HL-60/S4 treated with retinoic acid at 250 ng/mL for 4 days and 3 days (cell line): ENCODE measurements around the gene PARD3B.

ENCODE experiments used
- in situ Hi-C: fragments of 300-500 bp; cut with MboI; formaldehyde crosslinking; loops from 2 replicates; pipeline ENCODE4 v1.7.0; 2022; ENCODE audit warnings: low sequenced_read_pairs

PARD3B gene

DNA sequence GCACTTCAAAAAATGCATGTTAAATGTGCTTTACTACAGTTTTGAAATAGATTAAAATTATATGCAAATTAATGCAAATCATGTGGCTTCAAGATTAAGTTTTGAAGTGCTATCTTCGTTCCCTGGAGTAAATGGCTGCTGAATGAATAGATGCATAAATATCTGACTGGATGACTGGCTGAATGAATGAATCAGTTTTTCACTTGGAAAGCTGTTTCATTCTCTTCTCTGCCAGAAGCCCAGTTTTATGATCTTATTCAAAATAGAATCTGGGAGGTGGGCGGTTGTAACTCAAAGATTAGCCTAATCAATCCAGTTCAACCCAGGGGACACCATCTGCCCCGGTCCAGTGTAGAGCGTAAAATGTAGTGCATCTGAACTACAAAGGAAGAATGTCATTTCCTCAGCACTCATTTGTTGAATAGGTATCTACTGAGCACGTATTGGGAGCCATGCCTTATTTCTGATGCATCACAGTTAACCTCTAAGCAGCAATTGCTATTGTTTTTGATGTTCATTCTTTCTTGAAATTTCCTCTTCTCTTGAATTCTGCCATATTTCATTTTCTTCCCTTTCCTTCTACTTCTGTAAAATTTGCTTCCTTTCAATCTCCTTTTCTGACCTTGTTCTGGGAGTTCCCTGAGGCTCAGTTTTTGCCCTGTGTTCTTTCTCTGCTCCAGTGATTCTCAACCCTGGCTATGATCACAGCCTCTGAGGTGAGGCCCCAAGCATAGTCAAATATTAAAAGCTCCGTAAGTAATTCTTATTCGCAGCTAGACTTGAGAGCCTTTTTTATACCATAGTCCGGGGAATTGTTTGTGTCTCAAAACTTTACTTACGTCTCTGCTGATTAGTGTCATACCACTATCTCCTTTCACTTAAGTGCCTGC, 282.7 kb downstream of the PARD3B start:
- in situ Hi-C loops = no loop called here

GRCh38 chr2:204834716-204835384, 289.6 kb downstream of the PARD3B start:
- in situ Hi-C loops = no loop called here

- in situ Hi-C loops = no loop called here
Measured at GRCh38 chr2:204835786-204836185, 290.5 kb downstream of the PARD3B start.

- in situ Hi-C loops = no loop called here
Measured at GRCh38 chr2:204840504-204840903, 295.2 kb downstream of the PARD3B start.

DNA sequence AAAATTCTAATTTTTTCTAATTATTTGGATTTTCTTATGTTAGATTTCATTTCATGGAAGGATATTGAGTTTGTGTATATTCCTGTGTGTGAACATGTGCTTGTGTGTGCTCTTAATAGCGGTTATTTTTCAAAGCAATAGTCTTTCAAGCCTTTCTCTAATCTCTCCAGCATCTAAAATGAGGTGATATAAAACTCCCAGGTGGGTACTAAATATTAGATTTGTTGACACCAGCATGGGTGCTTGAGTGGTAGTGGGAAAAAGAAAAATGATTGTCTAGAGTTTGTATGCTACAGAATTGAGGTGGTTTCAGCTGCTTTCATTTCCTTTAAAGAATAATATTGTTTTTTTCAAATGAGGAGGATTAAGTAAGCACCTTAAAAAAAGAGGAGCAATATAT, 296.8 kb downstream of the PARD3B start:
- in situ Hi-C loops = no loop called here

- in situ Hi-C loops = no loop called here
Measured at GRCh38 chr2:204842661-204843485, 297.6 kb downstream of the PARD3B start.

GRCh38 chr2:204846471-204846870, 301.2 kb downstream of the PARD3B start:
- in situ Hi-C loops = no loop called here

- in situ Hi-C loops = no loop called here
Measured at GRCh38 chr2:204849892-204850291, 304.6 kb downstream of the PARD3B start.

DNA sequence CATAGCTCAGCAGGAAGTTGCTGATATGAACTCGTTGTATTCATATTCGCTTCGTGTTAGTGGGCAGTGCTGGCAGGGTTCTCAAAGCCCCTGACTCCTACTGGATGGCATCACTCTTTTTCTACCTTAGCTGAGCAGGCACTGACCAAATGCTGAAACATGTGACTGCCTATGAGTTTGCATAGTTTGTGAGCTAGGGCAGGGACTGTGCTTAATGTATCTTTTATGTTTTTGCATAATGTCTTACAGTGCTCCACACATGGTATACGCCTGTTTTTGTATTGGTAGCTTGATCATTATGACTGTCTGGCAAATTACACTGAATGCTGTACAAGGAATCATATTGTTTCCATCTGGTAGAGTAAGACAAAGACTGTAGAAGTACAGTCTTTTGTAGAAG, 305.3 kb downstream of the PARD3B start:
- in situ Hi-C loops = no loop called here

DNA sequence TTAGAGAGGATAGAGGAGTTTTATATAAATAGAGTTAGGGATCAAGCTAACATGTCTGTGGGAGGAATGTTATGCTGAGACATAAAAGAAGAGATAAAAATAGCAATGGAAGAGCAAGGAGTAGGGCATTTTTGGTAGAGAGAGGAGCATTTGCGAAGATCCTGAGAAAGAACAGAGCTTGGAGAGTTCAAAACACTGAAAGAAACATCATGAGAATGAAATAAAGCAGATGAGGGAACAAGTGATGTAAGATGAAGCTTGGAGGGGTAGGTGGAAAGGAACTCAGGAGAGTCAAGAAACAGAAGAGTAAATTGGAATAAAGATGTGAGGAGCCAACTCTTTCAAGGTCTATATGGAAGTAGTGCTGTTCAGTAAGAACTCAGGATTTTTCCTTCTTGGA, 308.6 kb downstream of the PARD3B start:
- in situ Hi-C loops = no loop called here

- in situ Hi-C loops = no loop called here
Measured at GRCh38 chr2:204860274-204860673, 315.0 kb downstream of the PARD3B start.

- in situ Hi-C loops = no loop called here
Measured at GRCh38 chr2:204862809-204863208, 317.5 kb downstream of the PARD3B start.

DNA sequence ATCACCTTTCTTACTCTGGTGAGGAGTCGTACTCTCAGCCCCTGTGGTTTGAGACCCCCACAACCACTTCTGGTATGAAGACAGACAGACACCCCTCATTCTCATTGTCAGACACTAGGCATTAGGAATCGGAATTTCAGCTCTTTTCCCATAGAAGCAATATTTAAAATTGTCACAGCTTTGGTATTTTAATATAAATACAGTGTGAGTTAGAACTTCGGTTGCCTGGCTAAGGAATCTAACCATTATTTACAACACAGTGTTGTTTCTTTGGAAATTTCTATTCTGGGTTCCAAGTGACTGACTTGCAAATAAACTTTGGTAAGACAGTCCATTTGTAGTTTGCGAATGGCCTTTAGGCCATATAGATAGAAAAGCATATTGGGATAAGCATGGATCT, 318.1 kb downstream of the PARD3B start:
- in situ Hi-C loops = no loop called here

GRCh38 chr2:204869132-204869823, 324.0 kb downstream of the PARD3B start:
- in situ Hi-C loops = no loop called here

DNA sequence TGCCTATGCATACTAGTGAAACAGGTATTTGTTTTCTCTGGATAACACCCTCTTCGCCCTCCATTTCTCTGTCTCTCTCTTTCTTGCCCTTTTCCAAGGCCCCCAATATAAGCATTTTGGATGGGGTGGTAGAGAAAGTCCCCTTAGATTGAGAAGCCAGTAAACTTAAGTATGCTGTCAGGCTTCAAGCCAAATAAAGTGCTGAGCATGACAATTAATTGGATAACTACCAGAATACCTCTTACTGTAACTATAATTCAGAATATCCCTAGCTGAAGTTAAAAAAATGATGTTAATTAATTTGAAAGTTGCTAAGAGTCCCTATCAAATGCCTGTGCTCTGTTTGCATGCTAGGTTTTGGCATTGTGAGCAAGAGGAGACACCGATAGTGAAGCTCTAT, 324.8 kb downstream of the PARD3B start:
- in situ Hi-C loops = no loop called here

- in situ Hi-C loops = no loop called here
Measured at GRCh38 chr2:204871231-204871953, 326.1 kb downstream of the PARD3B start.

DNA sequence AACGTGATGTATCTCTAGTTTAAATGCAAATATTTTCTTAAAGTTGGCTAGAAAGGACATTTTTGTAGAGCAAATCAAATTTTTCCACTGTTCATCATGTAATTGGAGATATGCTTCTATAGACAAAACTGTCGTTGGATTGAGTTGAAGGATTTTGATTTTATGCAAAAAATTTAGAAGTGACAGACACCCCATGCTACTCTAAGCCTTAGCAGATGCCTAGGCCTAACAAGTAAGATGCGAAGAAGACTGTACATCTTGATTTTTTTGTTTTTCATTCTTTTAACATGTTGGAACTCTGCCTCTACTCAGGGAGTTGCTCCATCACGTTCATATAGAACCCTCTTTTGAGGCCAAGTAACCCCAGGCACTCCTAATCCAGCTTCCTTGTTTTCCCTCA, 331.0 kb downstream of the PARD3B start:
- in situ Hi-C loops = no loop called here

- in situ Hi-C loops = no loop called here
Measured at GRCh38 chr2:204877691-204878090, 332.4 kb downstream of the PARD3B start.

DNA sequence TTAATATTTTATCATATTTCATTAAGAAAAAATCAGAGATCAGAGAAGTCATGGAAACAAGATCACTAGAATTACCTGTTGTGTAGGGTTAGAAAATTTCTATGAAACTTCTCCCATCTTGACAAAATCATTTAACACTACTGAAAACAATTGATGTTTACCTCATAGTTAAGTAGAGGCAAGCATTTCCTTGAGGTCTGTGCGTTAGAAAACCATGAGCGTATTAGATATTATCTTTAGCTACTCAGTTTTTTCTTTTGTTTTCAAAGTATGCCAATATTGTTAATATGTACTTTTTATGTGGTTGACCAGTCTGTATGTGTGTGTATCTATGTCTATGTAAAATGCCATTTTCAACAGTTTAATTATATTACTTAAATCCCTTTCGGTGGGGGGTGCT, 335.7 kb downstream of the PARD3B start:
- in situ Hi-C loops = no loop called here

DNA sequence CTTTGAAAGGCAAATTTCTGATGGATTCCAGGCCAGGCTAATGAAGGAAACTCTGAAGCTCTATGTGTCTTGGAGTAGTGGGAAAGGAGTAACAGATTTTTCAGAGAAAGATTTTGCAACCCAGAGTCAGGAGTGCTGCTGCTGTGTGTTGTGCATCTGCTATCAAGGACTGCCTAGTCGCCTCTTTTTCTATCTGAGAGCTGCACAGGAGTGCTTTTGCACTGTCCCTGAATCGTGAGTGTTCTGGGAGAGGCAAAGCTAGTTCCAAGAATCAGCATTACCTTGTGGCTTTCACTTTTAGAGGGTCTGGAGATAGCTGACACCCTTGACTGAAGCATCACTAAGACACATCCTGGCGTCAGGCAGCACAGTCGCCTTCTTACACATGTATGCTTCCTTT, 336.4 kb downstream of the PARD3B start:
- in situ Hi-C loops = no loop called here
